Pericardium fibroblast (primary cell): ENCODE measurements around the gene FGF21. TPM values are rescaled to one million over a fixed set of nuclear protein-coding genes. Genes with fewer than 3 reads are reported as not detected.

Experiments used
- total RNA-seq: library from RNA; depleted of rRNA; stranded (reverse); fragments of >200 nt; gene quantifications from 2 replicates; pipeline ENCODE4 v1.2.3, GENCODE V29; 2015

The FGF21 gene
- not detected in 2 replicates for total RNA-seq

GRCh38 chr19:48755084-48755641, at the start of gene FGF21:
Gene FGF21, plus strand, starts transcription at chr19:48755524. Its CDS starts 713 bp downstream, at chr19:48756237.

GRCh38 chr19:48719263-48720171, 35.8 kb upstream of the FGF21 start, which contains the start of gene MAMSTR:
Gene MAMSTR, minus strand, starts transcription at chr19:48719725. Its CDS starts 694 bp downstream, at chr19:48719031.

GRCh38 chr19:48740164-48740972, 15.0 kb upstream of the FGF21 start, which contains the start of gene RASIP1:
Gene RASIP1, minus strand, starts transcription at chr19:48740610. Its CDS starts 328 bp downstream, at chr19:48740282.

GRCh38 chr19:48746738-48747575, 8.4 kb upstream of the FGF21 start, which contains the start of gene IZUMO1:
Gene IZUMO1, minus strand, starts transcription at chr19:48746909. Its CDS starts 1,050 bp downstream, at chr19:48745859.

GRCh38 chr19:48752496-48753365, 2.6 kb upstream of the FGF21 start, which contains the start of gene FUT1:
Gene FUT1, minus strand, starts transcription at chr19:48752641. Its CDS starts 1,360 bp downstream, at chr19:48751281.

Other genes with a start within 250 kb of the FGF21 start
- gene LMTK3, start 243.7 kb upstream of the FGF21 start, total RNA-seq: not detected in 2 replicates
- 0.23 TPM in 1 of 2 replicates, not detected in the other for gene SULT2B1, start 203.4 kb upstream of the FGF21 start, total RNA-seq
- not detected in 2 replicates for gene SPACA4, start 148.8 kb upstream of the FGF21 start, total RNA-seq
- not detected in 2 replicates for gene FAM83E, start 140.4 kb upstream of the FGF21 start, total RNA-seq
- 2,965 and 4,008 TPM in 2 replicates for gene RPL18, start 136.3 kb upstream of the FGF21 start, total RNA-seq
- gene SPHK2, start 136.0 kb upstream of the FGF21 start, total RNA-seq: 10.4 and 15.2 TPM in 2 replicates
- gene DBP, start 118.1 kb upstream of the FGF21 start, total RNA-seq: 2.7 and 3.7 TPM in 2 replicates
- gene CA11, start 109.3 kb upstream of the FGF21 start, total RNA-seq: 2.5 and 2.6 TPM in 2 replicates
- 0.60 TPM in 1 of 2 replicates, not detected in the other for gene NTN5, start 82.5 kb upstream of the FGF21 start, total RNA-seq
- gene FUT2, start 59.6 kb upstream of the FGF21 start, total RNA-seq: not detected in 2 replicates
- 3.2 and 3.8 TPM in 2 replicates for gene MAMSTR, start 35.8 kb upstream of the FGF21 start, total RNA-seq
- 2.3 and 6.4 TPM in 2 replicates for gene RASIP1, start 14.9 kb upstream of the FGF21 start, total RNA-seq
- gene IZUMO1, start 8.6 kb upstream of the FGF21 start, total RNA-seq: not detected in 2 replicates
- 0.17 and 1.8 TPM in 2 replicates for gene FUT1, start 2.9 kb upstream of the FGF21 start, total RNA-seq
- gene BCAT2, start 55.5 kb downstream of the FGF21 start, total RNA-seq: 55.0 and 59.9 TPM in 2 replicates
- 5.9 and 14.9 TPM in 2 replicates for gene HSD17B14, start 81.0 kb downstream of the FGF21 start, total RNA-seq
- 10.3 and 28.0 TPM in 2 replicates for gene PLEKHA4, start 113.1 kb downstream of the FGF21 start, total RNA-seq
- 46.6 and 66.4 TPM in 2 replicates for gene PPP1R15A, start 116.9 kb downstream of the FGF21 start, total RNA-seq
- gene TULP2, start 143.2 kb downstream of the FGF21 start, total RNA-seq: 0.09 TPM in 1 of 2 replicates, not detected in the other
- gene NUCB1, start 144.8 kb downstream of the FGF21 start, total RNA-seq: 322 and 497 TPM in 2 replicates
- gene DHDH, start 178.2 kb downstream of the FGF21 start, total RNA-seq: 0.68 TPM in 1 of 2 replicates, not detected in the other
- gene BAX, start 199.4 kb downstream of the FGF21 start, total RNA-seq: 74.8 and 110 TPM in 2 replicates
- 6,635 and 8,342 TPM in 2 replicates for gene FTL, start 209.8 kb downstream of the FGF21 start, total RNA-seq
- 39.2 and 79.2 TPM in 2 replicates for gene GYS1, start 237.8 kb downstream of the FGF21 start, total RNA-seq
- 100 and 106 TPM in 2 replicates for gene RUVBL2, start 238.4 kb downstream of the FGF21 start, total RNA-seq